ENCODE measurements around the gene ISLR.

ISLR gene

DNA sequence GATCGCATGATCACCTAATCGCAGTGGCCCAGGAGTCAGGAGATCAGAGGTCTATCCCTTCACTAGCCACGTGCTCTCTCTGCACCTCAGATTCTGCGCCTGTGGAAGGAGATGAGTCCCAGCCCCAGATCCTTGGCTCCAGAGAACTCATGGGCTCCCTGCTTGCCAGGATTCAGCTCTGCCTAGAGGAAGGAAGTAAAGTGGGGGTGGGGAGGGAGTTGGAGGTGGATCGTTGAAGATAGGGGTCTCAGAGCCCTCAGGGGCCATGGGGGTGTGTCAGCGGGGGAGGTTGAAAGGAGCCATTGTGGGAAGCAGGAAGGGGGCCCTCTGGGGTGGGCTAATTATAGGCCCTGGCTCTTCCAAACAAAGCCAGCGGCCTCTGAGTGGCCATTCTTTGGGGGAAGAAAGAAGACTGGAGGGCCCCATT, 40.4 kb downstream of the ISLR start:
- DNase-seq (ENCODE audit: low read depth), result no peak

DNA sequence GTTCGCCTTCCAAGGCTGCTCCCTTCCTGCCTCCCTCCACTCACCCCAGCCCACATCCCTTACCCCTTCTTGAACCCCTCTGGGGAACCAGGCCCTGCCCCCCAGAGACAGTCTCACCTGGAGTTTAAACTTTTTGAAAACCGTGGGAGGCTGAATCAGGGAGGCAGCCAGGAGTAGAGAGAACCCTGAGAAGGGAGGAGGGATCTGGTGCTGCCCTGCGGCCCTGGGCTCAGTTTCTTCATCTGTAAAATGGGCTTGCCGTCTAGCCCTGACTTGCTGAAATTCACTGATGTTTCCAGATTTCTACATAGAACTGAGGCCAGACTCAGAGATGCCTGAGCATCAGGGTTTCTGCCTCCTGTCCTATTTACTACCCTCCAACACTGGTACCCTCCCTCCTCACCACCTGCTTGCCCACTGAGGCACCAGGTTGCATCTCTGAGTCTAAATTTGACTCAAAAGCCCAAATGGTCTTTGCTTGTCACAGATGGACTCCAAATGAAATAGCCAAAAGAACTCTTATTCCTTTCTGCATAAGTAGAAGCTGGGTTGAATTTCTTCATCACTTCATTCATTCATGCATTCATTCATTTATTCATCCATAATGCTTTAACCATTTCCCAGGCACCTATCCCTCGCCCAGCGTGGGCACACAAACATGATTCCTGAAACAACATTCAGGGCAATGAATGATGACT, 41.0 kb downstream of the ISLR start:
- DNase-seq (ENCODE audit: low read depth), result no peak

DNA sequence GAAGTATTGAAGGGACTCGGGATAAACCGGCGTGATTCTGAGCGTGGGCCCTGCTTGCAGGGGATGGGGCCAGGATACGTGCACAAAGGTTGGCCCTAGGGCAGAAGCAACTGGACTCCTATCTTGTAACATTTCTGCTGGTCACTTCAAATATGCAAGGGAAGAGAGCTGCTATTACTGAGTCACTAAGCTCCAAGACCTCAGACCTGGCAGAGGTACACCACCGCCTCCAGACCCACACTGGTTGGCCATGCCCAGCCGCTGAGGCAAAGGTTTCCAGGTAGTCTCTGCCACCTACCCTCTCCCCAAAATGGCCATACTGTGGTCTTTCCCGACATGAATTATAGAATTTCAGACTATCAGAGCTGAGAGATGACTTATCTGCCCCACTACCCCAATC, 42.4 kb downstream of the ISLR start:
- no peak for DNase-seq (ENCODE audit: low read depth)

DNA sequence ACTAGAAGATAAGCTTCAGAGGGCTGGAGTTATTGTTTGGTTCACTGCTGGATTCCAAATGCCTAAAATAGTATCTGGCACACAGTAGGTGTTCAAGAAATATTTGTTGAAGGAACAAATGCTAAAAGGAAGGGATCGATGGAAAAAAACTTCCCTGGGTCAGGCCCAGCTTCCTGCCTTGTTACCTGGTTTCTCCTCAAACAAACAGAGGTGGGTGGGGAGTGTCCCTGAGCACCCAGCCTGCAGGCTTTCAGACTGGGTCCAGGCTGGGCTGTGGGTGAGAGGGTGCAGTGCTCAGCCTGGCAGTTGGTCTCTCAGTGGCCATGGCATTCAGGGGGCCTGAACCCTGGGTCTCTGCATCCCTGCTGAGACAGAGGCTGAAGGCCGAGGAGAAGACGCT, 43.4 kb downstream of the ISLR start:
- DNase-seq (ENCODE audit: low read depth), result no peak

DNA sequence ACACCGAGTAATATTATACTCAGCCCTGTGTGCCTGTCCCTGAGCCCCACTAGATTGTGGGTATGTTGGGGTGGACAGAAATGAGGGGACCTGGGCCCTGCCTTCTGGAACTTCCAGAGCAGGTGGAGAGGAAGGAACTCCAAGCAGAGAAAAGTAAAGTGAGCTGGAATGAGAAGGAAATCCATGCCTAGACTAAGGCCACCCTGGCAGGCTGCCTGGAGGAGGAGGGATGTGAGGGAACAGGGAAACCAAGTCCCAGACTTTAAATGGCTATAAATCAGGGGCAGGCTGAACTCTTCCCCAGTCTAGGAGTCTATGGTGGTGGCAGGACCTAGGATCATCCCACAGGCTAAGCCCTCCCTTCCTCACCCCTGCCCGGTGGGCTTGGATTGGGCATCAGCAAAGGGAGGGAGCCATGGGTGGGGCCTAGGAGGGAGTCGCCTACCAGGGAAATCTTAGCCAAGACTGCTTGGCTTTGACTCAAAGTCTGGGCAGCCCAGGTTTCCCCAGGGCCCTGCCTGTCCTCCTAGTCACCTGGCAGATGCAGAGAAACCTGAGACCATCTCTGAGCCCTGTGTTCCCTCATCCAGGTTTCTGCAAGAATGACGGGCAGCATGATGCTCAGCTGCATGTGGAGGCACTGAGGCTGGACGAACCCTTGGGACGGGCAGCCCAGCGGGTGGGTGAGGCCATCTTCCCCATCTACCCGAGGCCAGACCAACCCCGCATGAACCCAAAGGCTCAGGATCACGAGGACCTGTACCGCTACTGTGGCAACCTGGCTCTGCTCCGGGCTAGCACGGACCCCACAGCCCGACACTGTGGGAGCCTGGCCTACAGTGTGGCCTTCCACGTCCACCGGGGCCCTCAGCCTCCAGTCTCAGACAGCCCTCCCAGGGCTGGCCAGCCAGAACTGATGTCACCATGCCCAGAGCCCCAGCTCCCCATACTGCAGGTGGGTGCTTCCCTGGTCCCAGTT, 44.7 kb downstream of the ISLR start:
- no peak for DNase-seq (ENCODE audit: low read depth)

DNA sequence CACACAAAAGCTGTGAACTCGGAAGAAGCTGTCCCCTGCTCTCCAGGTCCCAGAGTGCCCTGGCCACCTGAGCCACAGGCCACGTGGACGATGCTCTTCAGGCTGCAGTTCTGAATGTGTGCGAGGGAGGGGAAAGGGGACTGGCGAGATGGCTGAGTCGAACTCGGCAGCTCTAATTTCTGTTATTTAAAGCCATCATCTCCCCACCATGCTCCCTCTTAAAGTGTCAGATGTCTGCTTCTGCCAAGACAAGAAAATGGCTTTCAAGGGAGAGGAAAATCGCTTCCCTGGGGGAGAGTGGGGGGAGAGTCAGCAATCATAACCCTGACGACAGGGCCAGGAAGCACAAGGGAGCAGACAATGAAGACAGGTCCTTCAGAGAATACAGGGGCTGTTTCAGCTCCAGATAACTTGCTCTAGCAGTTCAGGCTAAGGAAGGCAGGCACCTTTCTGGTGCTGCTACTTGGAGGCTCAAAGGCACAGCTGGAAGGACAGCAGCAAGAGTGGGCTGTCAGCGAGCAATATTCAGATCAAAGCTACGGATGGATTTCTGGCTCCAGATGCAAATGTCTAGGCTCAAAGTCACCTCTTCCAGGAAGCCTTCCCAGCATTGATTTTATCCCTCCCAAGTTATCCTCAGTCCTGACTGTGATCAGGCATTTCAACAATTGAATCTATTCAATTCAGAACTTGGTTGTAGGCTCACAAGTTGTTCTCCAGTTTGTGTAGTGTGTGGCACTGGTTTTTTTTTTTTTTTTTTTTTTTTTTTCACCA, 47.2 kb downstream of the ISLR start:
- DNase-seq (ENCODE audit: low read depth), result no peak

DNA sequence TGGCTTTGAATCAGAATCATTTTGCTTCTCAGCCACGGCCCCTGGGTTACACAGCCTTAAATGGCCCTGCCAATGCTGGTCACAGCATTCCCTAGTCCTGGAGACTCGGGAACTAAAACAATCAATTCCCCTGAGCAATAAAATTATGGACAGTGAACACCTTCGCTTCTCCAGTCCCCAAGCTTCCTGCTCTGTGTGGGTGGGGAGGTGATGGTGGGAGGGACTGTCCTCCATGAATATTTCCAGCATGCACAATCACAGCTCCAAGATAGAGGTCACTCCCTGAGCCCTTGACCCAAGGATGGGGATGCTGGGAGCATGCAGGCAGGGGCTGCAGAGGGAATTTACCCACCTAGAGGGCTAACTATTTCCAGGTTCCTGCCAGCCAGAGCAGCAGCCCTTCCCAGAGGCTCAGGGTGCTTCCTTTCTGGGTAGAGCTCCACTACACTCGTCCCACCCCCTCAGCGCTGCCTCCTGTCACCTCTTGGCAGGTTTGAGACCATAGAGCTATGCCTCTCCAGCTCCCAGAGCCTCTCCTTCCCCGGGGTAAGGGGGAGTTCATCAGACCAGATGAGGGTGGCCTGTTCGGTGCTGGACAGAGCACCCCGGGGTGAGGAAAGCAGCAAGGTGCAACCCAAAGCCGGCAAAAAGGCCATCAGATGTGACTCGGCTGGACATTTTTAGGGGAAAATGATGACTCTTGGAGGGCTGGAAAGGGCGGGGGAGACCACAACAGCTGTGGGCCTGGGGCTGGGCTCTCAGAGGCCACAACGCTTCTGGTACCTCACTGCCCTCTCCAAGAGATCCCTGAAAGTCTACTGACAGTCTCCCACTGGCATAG, 48.1 kb downstream of the ISLR start:
- no peak for DNase-seq (ENCODE audit: low read depth)

DNA sequence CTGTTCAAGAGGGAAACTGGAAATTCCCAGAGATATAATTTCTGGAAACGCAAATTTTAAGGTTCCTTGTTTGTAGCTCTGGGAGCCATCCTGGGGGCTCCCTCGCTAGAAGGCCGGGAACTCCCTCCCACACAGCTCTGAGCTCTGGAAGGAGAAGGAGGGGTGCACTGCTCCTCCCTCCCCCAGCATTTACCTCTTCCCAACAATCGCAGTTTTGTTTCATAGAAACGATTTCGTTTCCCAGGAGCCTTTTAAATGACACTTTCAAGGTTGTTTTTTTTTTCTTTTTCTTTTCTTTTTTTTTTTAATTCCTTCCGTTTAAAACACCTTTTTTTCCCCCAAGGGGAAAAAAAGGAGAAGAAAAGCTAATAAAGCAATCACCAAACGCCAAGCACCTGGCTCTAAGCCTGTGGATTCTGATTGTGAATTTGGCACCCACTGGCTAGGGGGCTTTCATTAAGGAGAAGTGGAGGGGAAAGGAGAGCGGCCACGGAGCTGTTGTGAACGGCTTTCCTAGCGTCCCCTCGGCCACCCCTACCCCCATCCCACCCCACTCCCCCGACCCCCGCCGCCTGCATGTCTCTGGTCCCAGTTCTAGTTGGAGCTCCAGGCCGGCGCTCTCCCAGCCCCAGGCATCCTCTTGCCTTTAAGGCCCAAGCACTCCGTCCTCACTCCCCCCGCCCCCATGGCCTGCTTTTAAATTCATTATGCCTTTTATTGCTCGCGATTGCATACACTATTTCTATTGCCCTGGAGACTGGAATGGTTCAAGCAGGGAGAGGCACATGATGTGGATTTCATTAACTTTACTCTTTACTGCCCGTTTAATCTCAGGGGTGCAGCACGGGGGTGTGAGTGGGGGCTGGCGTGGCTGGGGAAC, 49.0 kb downstream of the ISLR start:
- DNase-seq (ENCODE audit: low read depth), result no peak

DNA sequence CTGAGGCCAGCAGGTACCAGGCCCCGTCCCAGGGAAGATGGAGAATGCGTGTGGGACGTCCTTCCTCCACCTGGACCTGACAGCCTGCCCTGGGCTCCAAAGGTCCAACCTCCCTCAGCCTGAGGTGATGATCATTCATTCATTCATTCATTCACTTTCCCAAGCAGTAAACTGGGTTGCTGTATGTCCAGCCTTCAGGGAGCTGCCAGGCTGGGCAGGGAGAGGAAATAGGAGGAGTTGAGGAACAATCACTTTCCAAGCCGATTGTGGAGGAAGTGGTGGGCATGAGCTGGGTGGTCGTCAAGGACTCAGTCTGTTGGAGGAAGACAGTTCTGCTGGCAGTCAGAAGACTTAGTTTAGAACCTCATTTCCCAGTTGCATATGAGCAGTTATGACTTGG, 52.4 kb downstream of the ISLR start:
- no peak for DNase-seq (ENCODE audit: low read depth)
